K562 (cell line): Measurements from ENCODE around the gene BICDL1. TPM values are rescaled to one million over a fixed set of nuclear protein-coding genes. Genes with fewer than 3 reads are reported as not detected.

Experiments
- ATAC-seq: fragments of 200-7000 bp; cut with Tn5 transposase; 3 replicates; pipeline ENCODE4 v1.9.1; 2020; ENCODE audit warnings: moderate library complexity
- BruUV-seq: library from RNA; stranded (reverse); fragments of 400-500 nt; replicated peaks from 2 replicates; lab custom pipeline; 2021; lab: Mats Ljungman, UMichigan
- CTCF ChIA-PET: fragments of 300-600 bp; formaldehyde crosslinking; extraction: SDS; loops from one replicate; lab custom pipeline; 2021; ENCODE audit warnings: low intra/inter-chr PET ratio; lab: Yijun Ruan, JAX
- POLR2A ChIA-PET: fragments of 300-600, 350-650 bp; sonication (Branson Sonifier 250); formaldehyde crosslinking; extraction: SDS; loops from one replicate; lab custom pipeline; 2021; ENCODE audit warnings: antibody characterized with exemption, inconsistent platforms; lab: Yijun Ruan, JAX
- DNase-seq, 4 experiments: peaks; one replicate each; pipeline versions ENCODE4 v3.0.0 to v3.0.0-alpha.2; 2011 to 2018; ENCODE audit warnings: low spot score in 3 of 4, mixed read lengths in 3 of 4; ENCODE audit errors: extremely low read depth in 1 of 4
- FAIRE-seq: peaks from 2 replicates; lab custom pipeline; 2011; peaks lifted over from hg19 to GRCh38; lab: Jason Lieb, UNC
- H2AFZ ChIP-seq: 2 replicates; pipeline ENCODE4 v1.6.0; 2011; ENCODE audit warnings: low read depth, low read length, control low read depth, inconsistent platforms
- H3K27ac ChIP-seq: fragments of 200-600 bp; 3 replicates; pipeline ENCODE4 v1.8.0; 2011; ENCODE audit warnings: low read depth, mild to moderate bottlenecking, control low read depth, inconsistent platforms, low read length, moderate library complexity, mixed read lengths; ENCODE audit errors: extremely low read depth
- H3K27me3 ChIP-seq, 2 experiments: fragments of 300-600 bp in 1 of 2; 2 replicates in 1 of 2; 3 replicates in 1 of 2; pipeline versions ENCODE4 v1.6.0 to v1.8.0; 2011; ENCODE audit warnings: inconsistent platforms in 2 of 2, low read length in 2 of 2, mild to moderate bottlenecking in 1 of 2, mixed read lengths in 1 of 2, moderate library complexity in 1 of 2; ENCODE audit not compliant: control insufficient read depth in 2 of 2, insufficient read depth in 2 of 2
- H3K36me3 ChIP-seq: fragments of 300-600 bp; 3 replicates; pipeline ENCODE4 v1.8.0; 2011; ENCODE audit warnings: mild to moderate bottlenecking, low read length, inconsistent platforms; ENCODE audit not compliant: control insufficient read depth, insufficient read depth
- H3K4me1 ChIP-seq, 2 experiments: fragments of 200-600 bp in 1 of 2; replicated peaks in 1 of 2; 2 replicates in 1 of 2; 3 replicates in 1 of 2; pipeline versions ENCODE4 v1.5.1 to v1.8.0; 2011; ENCODE audit warnings: inconsistent platforms in 2 of 2, low read length in 2 of 2, mild to moderate bottlenecking in 1 of 2, mixed read lengths in 1 of 2, moderate library complexity in 1 of 2; ENCODE audit not compliant: control insufficient read depth in 2 of 2, insufficient read depth in 2 of 2
- H3K4me2 ChIP-seq: 2 replicates; pipeline ENCODE4 v1.6.1; 2011; ENCODE audit warnings: low read length, control low read depth, inconsistent platforms, mixed read lengths; ENCODE audit not compliant: insufficient read depth
- H3K4me3 ChIP-seq: fragments of 200-600 bp; sonication (generic), shearing (Covaris generic); 2 replicates; pipeline ENCODE4 v1.5.1; 2016; ENCODE audit warnings: control low read depth, inconsistent platforms
- H3K79me2 ChIP-seq: fragments of 200-600 bp; 3 replicates; pipeline ENCODE4 v1.8.0; 2011; ENCODE audit warnings: low read length, inconsistent platforms; ENCODE audit not compliant: control insufficient read depth, insufficient read depth
- H3K9ac ChIP-seq, 2 experiments: 2 replicates each; pipeline versions ENCODE4 v1.6.0 to v1.6.1; 2011; ENCODE audit warnings: low read depth in 2 of 2, low read length in 2 of 2, control low read depth in 1 of 2, inconsistent platforms in 1 of 2, mild to moderate bottlenecking in 1 of 2, mixed read lengths in 1 of 2; ENCODE audit not compliant: insufficient read depth in 1 of 2
- H3K9me1 ChIP-seq: one replicate; pipeline ENCODE4 v1.6.0; 2011; ENCODE audit warnings: inconsistent platforms, mild to moderate bottlenecking, low read length, moderate library complexity; ENCODE audit not compliant: control insufficient read depth, insufficient read depth
- H3K9me3 ChIP-seq: replicated peaks from 2 replicates; pipeline ENCODE4 v1.5.1; 2011; ENCODE audit warnings: low read depth, low read length, inconsistent platforms; ENCODE audit not compliant: control insufficient read depth, insufficient read depth
- H4K20me1 ChIP-seq: replicated peaks from 2 replicates; pipeline ENCODE4 v1.6.1; 2011; ENCODE audit warnings: low read length, inconsistent platforms, mixed read lengths; ENCODE audit not compliant: control insufficient read depth, insufficient read depth
- CBFA2T3 ChIP-seq: fragments of 450-650 bp; IDR thresholded peaks from 2 replicates; pipeline ENCODE4 v1.6.1; 2017
- CEBPB ChIP-seq: fragments of 450-650 bp; IDR thresholded peaks from 2 replicates; pipeline ENCODE4 v1.6.1; 2016; ENCODE audit warnings: missing genetic modification characterization, missing compliant biosample characterization
- HMGN3 ChIP-seq: IDR thresholded peaks from 2 replicates; pipeline ENCODE4 v1.6.1; 2011; ENCODE audit warnings: borderline replicate concordance, low read depth, mild to moderate bottlenecking, mixed read lengths, low read length; ENCODE audit not compliant: insufficient read length; ENCODE audit errors: extremely low read depth
- LEF1 ChIP-seq: fragments of 450-650 bp; IDR thresholded peaks from 2 replicates; pipeline ENCODE4 v1.6.1; 2016; ENCODE audit warnings: mild to moderate bottlenecking
- SAFB ChIP-seq: fragments of 200-400 bp; formaldehyde crosslinking; IDR thresholded peaks from 2 replicates; pipeline ENCODE4 v1.6.1; 2017; ENCODE audit warnings: low read depth, low read length, borderline replicate concordance
- ZNF121 ChIP-seq: sonication (generic); formaldehyde crosslinking; conservative IDR thresholded peaks from 2 replicates; pipeline ENCODE4 v1.8.0; 2022; ENCODE audit warnings: missing genetic modification reagents
- ZNF197 ChIP-seq: fragments of 200-800 bp; sonication (Bioruptor generic); IDR thresholded peaks from 2 replicates; pipeline ENCODE4 v1.6.1; 2016; ENCODE audit warnings: low read depth, missing genetic modification characterization, missing compliant biosample characterization
- ZNF785 ChIP-seq: fragments of 250-450 bp; sonication (Bioruptor Pico); IDR thresholded peaks from 2 replicates; pipeline ENCODE4 v1.4.0; 2020; ENCODE audit warnings: mild to moderate bottlenecking
- ZSCAN32 ChIP-seq: fragments of 450-650 bp; formaldehyde crosslinking; IDR thresholded peaks from 2 replicates; pipeline ENCODE4 v1.4.0; 2020; ENCODE audit warnings: mild to moderate bottlenecking, moderate library complexity
- WGBS: fragments of 100-300 bp; shearing (Covaris generic); methylation state at CpG from one replicate; pipeline ENCODE4 v1.1.6; 2016; ENCODE audit warnings: low coverage, mixed read lengths; ENCODE audit not compliant: insufficient coverage; ENCODE audit errors: missing lambda C conversion rate; 5-methylcytosine and 5-hydroxymethylcytosine counted together
- in situ Hi-C: fragments of 300-500 bp; cut with MboI; formaldehyde crosslinking; loops from 4 replicates; pipeline ENCODE4 v1.15.0; 2018; ENCODE audit warnings: inconsistent platforms, mixed read lengths
- intact Hi-C: fragments of 100-400 bp; cut with micrococcal nuclease; formaldehyde crosslinking; loops from 2 replicates; pipeline ENCODE4 v1.14.2; 2022
- polyA plus RNA-seq, 8 experiments: library from polyadenylated mRNA; depleted of rRNA in 4 of 8; stranded (reverse) in 5 of 8; unstranded in 3 of 8; fragments of >200 nt; fragmentation: Nextera tagmentation in 2 of 8; fragmentation: Illumina TruSeq in 1 of 8; extraction: Ambion mirVana in 2 of 8; extraction: Trizol in 1 of 8; gene quantifications; 2 replicates each; pipeline versions ENCODE4 v1.2.1 to v1.2.3, GENCODE V29; 2011 to 2014; ENCODE audit warnings: inconsistent platforms in 1 of 8, missing spikeins in 1 of 8
- total RNA-seq, 7 experiments: library from RNA; depleted of rRNA in 6 of 7; stranded (reverse); fragments of >200 nt in 6 of 7; fragmentation: Illumina TruSeq in 2 of 7; extraction: Trizol in 2 of 7; gene quantifications; 2 replicates each; pipeline versions ENCODE4 v1.2.1 to v1.2.3, GENCODE V29; 2011 to 2021; ENCODE audit warnings: low replicate concordance in 1 of 7
- TF ChIP-seq, protein P1 (sequence below), 3 experiments: fragments of 200-800 bp in 1 of 3; sonication (Bioruptor generic) in 1 of 3; sonication (generic) in 1 of 3; formaldehyde crosslinking in 1 of 3; IDR thresholded peaks; 2 replicates each; pipeline versions ENCODE4 v1.6.1 to v1.8.0; 2016 to 2022; ENCODE audit warnings: mild to moderate bottlenecking in 2 of 3, missing compliant biosample characterization in 2 of 3, missing genetic modification characterization in 2 of 3, missing genetic modification reagents in 1 of 3
- TF ChIP-seq, protein P2 (sequence below): fragments of 250-450 bp; sonication (Bioruptor Pico); IDR thresholded peaks from 2 replicates; pipeline ENCODE4 v1.5.1; 2021; ENCODE audit warnings: mild to moderate bottlenecking
- TF ChIP-seq, protein P3 (sequence below): fragments of 450-650 bp; IDR thresholded peaks from 2 replicates; pipeline ENCODE4 v1.6.1; 2014; ENCODE audit warnings: low read depth, mild to moderate bottlenecking, moderate library complexity, borderline replicate concordance
- TF ChIP-seq, protein P4 (sequence below): fragments of 450-650 bp; formaldehyde crosslinking; IDR thresholded peaks from 2 replicates; pipeline ENCODE4 v1.4.0; 2020; ENCODE audit warnings: mild to moderate bottlenecking, moderate library complexity
- TF ChIP-seq, protein P5 (sequence below): fragments of 450-650 bp; IDR thresholded peaks from 2 replicates; pipeline ENCODE4 v1.7.1; 2018; ENCODE audit warnings: mild to moderate bottlenecking, low read depth; ENCODE audit not compliant: partially characterized antibody

The BICDL1 gene
- total and polyA plus RNA-seq, 9 of the 15 experiments (the other 6 are each of a cell fraction or from before 2014, with no cell fraction given) = 0.06 to 2.0 (median 0.58) TPM

DNA sequence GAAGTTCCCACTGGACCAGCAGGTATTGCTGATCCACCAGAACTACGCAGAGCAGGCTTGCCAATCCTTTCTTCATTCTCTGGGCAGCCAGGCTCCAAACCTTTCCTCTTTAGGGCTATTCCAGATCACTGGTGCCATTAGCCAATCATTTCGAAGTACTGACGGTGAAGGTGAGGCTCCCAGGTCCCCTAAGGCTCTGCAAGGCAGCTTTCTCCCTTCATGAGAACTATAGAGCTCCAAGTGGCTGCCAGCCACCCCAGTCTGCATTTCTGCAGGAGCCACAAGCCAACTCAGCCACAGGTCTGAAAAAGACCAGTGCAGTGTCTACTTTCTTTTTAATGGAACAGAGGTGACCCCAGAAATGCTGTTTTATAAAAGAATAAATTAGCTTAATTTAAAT lies 78.9 kb downstream of the BICDL1 start:
- H3K4me1 ChIP-seq = no peaks in the 10 kb centered on the region; a peak in 1 of 5 replicates
- H3K79me2 ChIP-seq = no peaks in the 10 kb centered on the region
- H2AFZ ChIP-seq = no peak overlapping the region
- no TSS peak for BruUV-seq
- intact Hi-C loops = no loop called here
- H3K27me3 ChIP-seq = peaks cover 39 to 59% of the 10 kb centered on the region in 2 experiments
- H4K20me1 ChIP-seq = no peaks in the 10 kb centered on the region
- no peaks in the 10 kb centered on the region for H3K36me3 ChIP-seq
- no peak for DNase-seq
- WGBS = 8% methylated on average over 3 of the region's 3 CpGs
- no peaks in the 10 kb centered on the region for H3K9me1 ChIP-seq
- H3K4me3 ChIP-seq = no peak overlapping the region
- in situ Hi-C loops = no loop called here
- POLR2A ChIA-PET = no interaction called here
- no peak overlapping the region for H3K4me2 ChIP-seq
- H3K9me3 ChIP-seq = no peaks in the 10 kb centered on the region
- H3K9ac ChIP-seq = no peak overlapping the region
- FAIRE-seq = no peak
- CTCF ChIA-PET = no interaction called here
- H3K27ac ChIP-seq = no peak overlapping the region
- no peak for ATAC-seq
- TF ChIP-seq, protein P1, sequence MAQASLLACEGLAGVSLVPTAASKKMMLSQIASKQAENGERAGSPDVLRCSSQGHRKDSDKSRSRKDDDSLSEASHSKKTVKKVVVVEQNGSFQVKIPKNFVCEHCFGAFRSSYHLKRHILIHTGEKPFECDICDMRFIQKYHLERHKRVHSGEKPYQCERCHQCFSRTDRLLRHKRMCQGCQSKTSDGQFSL (CRISPR knock-in tag; IDR thresholded peaks at IDR 0.05) = no peak
- TF ChIP-seq, protein P1 (tag; IDR thresholded peaks at IDR 0.05) = no peak
- TF ChIP-seq LEF1 = no peak
- TF ChIP-seq, protein P2, sequence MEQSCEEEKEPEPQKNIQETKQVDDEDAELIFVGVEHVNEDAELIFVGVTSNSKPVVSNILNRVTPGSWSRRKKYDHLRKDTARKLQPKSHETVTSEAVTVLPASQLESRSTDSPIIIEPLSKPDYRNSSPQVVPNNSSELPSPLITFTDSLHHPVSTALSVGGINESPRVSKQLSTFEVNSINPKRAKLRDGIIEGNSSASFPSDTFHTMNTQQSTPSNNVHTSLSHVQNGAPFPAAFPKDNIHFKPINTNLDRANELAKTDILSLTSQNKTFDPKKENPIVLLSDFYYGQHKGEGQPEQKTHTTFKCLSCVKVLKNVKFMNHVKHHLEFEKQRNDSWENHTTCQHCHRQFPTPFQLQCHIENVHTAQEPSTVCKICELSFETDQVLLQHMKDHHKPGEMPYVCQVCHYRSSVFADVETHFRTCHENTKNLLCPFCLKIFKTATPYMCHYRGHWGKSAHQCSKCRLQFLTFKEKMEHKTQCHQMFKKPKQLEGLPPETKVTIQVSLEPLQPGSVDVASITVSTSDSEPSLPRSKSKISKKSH (CRISPR knock-in tag) = no peak
- no peak for TF ChIP-seq CEBPB (tag)
- no peak for TF ChIP-seq ZSCAN32 (CRISPR knock-in tag)
- no peak for TF ChIP-seq CBFA2T3
- TF ChIP-seq, protein P3, sequence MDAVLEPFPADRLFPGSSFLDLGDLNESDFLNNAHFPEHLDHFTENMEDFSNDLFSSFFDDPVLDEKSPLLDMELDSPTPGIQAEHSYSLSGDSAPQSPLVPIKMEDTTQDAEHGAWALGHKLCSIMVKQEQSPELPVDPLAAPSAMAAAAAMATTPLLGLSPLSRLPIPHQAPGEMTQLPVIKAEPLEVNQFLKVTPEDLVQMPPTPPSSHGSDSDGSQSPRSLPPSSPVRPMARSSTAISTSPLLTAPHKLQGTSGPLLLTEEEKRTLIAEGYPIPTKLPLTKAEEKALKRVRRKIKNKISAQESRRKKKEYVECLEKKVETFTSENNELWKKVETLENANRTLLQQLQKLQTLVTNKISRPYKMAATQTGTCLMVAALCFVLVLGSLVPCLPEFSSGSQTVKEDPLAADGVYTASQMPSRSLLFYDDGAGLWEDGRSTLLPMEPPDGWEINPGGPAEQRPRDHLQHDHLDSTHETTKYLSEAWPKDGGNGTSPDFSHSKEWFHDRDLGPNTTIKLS = no peak
- TF ChIP-seq, protein P4, sequence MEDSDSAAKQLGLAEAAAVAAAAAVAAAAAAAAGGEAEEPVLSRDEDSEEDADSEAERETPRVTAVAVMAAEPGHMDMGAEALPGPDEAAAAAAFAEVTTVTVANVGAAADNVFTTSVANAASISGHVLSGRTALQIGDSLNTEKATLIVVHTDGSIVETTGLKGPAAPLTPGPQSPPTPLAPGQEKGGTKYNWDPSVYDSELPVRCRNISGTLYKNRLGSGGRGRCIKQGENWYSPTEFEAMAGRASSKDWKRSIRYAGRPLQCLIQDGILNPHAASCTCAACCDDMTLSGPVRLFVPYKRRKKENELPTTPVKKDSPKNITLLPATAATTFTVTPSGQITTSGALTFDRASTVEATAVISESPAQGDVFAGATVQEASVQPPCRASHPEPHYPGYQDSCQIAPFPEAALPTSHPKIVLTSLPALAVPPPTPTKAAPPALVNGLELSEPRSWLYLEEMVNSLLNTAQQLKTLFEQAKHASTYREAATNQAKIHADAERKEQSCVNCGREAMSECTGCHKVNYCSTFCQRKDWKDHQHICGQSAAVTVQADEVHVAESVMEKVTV (CRISPR knock-in tag) = no peak
- no peak for TF ChIP-seq ZNF785
- TF ChIP-seq ZNF197 (CRISPR knock-in tag) = no peak
- TF ChIP-seq HMGN3 = no peak
- TF ChIP-seq ZNF121 (CRISPR knock-in tag) = no peak
- TF ChIP-seq, protein P5, sequence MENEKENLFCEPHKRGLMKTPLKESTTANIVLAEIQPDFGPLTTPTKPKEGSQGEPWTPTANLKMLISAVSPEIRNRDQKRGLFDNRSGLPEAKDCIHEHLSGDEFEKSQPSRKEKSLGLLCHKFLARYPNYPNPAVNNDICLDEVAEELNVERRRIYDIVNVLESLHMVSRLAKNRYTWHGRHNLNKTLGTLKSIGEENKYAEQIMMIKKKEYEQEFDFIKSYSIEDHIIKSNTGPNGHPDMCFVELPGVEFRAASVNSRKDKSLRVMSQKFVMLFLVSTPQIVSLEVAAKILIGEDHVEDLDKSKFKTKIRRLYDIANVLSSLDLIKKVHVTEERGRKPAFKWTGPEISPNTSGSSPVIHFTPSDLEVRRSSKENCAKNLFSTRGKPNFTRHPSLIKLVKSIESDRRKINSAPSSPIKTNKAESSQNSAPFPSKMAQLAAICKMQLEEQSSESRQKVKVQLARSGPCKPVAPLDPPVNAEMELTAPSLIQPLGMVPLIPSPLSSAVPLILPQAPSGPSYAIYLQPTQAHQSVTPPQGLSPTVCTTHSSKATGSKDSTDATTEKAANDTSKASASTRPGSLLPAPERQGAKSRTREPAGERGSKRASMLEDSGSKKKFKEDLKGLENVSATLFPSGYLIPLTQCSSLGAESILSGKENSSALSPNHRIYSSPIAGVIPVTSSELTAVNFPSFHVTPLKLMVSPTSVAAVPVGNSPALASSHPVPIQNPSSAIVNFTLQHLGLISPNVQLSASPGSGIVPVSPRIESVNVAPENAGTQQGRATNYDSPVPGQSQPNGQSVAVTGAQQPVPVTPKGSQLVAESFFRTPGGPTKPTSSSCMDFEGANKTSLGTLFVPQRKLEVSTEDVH = no peak
- no peak for TF ChIP-seq SAFB
